Ishikawa (cell line): ENCODE data around the gene GTF2A1L.

ENCODE experiments used
- CEBPB ChIP-seq: IDR thresholded peaks from 2 replicates; pipeline ENCODE4 v1.6.1; 2012
- FOXM1 ChIP-seq: IDR thresholded peaks from 2 replicates; pipeline ENCODE4 v1.6.1; 2012; ENCODE audit warnings: low read depth, borderline replicate concordance
- MAX ChIP-seq: IDR thresholded peaks from 2 replicates; pipeline ENCODE4 v1.6.1; 2012
- TEAD4 ChIP-seq: IDR thresholded peaks from 2 replicates; pipeline ENCODE4 v1.6.1; 2012

- TF ChIP-seq MAX (no peak), TEAD4 (no peak), CEBPB (no peak), FOXM1 (no peak)
Measured at GRCh38 chr2:48693066-48693465, 75.4 kb downstream of the GTF2A1L start.
